GM12892 (cell line): ENCODE data around the gene OGFOD3.
A peak's percentile ranks its signal among the peaks of the same experiment; 100 is the strongest.
"Not testable (repeated sequence)": the region's sequence is repeated elsewhere in the genome, so short reads cannot be mapped to it uniquely, and the experiment has no call there.

ENCODE experiments used
- DNase-seq: peaks from one replicate; pipeline ENCODE4 v3.0.0; 2011; ENCODE audit not compliant: insufficient read length
- FAIRE-seq: peaks from 2 replicates; lab custom pipeline; 2011; peaks lifted over from hg19 to GRCh38; lab: Jason Lieb, UNC
- POLR2A ChIP-seq: IDR thresholded peaks from 2 replicates; pipeline ENCODE4 v1.6.1; 2011; ENCODE audit warnings: low read depth, low read length, control low read depth
- POLR2AphosphoS5 ChIP-seq: IDR thresholded peaks from 2 replicates; pipeline ENCODE4 v1.6.1; 2011; ENCODE audit warnings: low read depth, low read length, control low read depth
- TAF1 ChIP-seq: IDR thresholded peaks from 2 replicates; pipeline ENCODE4 v1.6.1; 2011; ENCODE audit warnings: low read depth, mild to moderate bottlenecking, control low read depth, low read length, borderline replicate concordance

OGFOD3 gene

DNA sequence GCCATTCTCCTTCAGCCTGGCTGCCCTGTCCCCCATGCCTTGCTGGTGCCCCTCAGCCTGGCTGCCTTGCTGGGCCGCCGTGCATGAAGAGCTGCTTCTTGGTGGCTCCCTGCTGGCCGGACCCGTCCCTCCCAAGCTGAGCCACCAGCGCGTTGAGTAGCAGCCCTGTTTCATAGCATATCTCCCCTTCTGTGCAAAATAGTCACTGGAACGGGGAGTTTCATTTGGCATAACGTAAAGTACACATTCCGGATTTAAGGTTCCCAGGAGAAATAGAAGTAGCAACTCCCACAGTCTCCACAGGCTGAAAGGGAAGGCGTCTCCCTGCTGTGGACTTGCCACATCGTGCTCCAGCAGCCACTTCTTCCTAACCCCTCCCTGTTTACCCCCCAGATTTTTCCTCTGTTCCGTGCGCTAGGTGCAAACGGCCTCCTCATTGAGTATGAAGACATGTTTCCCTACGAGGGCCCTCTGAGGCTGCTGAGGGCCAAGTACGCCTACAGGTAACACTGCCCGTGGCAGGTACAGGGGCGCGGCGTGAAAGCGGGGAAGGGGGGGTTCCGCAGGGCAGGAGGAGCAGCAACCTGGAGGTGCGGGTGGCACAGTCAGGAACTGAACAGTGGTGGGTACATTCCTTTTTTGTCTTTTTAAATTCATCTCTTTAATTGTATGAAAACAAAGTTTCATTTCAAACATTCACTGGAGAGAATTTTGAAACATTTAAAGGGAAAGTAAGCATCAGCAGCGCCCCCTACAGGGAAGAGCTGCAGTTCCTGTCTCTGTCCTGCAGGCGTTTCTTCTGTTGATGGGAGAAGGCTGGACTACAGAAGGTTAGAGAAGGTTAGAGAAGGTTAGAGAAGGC, 5.8 kb upstream of the OGFOD3 start:
- no peak for DNase-seq
- no peak for TF ChIP-seq POLR2AphosphoS5
- no peak for TF ChIP-seq TAF1
- no peak for TF ChIP-seq POLR2A

DNA sequence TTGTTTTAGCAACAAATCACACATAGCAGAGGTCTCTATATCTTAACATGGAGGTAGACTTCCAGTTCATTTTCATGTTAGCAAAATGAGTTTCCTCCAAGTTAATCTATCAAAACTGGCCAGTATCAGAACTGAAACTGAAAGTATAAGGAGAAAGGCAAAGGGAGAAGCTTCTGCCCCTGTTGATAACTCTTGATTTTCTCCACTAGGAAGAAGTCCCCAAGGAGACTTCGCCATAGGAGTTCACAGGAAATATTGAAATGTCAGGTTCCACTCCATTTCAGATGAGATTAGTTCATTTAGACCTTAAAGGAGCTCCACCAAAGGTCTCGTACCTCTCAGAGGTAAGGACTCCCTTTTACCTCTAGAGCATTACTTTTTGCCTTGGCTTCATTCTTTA, 1.2 kb upstream of the OGFOD3 start:
- TF ChIP-seq POLR2A (no peak), POLR2AphosphoS5 (no peak), TAF1 (no peak)
- DNase-seq (no peak), FAIRE-seq (peak; percentile 48)

More for the DNA sequence above, 5.8 kb upstream of the OGFOD3 start:
- no peak for FAIRE-seq

DNA sequence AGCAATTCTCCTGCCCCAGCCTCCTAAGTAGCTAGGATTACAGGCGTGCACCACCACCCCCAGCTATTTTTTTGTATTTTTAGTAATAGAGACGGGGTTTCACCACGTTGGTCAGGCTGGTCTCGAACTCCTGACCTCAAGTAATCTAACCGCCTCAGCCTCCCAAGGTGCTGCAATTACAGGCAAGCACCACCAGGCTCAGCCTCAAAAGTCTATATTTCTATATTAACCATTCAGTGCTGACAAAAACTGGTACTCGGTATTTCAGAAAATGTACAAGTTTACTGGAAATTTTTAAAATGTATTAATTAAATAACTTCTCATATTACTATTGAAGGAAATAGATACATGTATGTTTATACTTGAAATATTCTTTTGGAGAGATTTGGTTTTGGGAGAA, 1.6 kb downstream of the OGFOD3 start:
- FAIRE-seq = no peak
- DNase-seq = no peak
- TF ChIP-seq TAF1 (no peak), POLR2AphosphoS5 (no peak), POLR2A (no peak)

DNA sequence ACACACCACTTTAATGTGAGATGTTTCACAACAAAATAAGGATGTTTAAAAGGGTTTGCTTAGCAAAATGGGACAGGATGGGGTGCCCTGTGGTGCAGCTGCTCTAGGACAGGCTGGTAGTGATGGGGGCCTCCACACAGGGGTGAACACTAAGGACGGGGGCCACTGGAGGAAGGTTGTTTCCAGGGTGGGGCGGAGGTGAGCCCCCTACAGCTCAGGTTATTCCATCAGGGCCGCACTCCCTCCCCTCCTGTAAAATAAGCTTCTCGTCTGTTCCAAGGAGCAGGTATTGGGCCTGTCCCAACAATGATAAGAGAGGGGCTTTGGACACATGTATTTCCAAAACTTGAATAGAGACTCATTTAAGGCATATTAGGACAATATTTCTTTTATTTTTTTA, 2.1 kb downstream of the OGFOD3 start:
- FAIRE-seq (no peak), DNase-seq (no peak)
- no peak for TF ChIP-seq TAF1
- TF ChIP-seq POLR2A = no peak
- no peak for TF ChIP-seq POLR2AphosphoS5

DNA sequence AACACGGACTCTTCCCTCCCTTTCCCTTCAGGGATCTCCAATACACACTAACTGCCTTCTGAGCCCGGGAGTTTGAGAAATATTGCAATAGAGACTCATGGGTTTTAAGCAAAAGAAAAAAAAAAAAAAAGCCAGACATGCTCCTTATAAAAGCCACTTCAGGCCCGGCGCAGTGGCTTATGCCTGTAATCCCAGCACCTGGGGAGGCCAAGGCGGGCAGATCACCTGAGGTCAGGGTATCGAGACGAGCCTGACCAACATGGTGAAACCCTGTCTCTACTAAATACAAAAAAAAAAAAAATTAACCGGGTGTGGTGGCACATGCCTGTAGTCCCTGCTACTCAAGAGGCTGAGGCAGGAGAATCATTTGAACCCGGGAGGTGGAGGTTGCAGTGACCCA, 2.6 kb downstream of the OGFOD3 start:
- FAIRE-seq (no peak), DNase-seq (no peak)
- TF ChIP-seq POLR2AphosphoS5 (no peak), POLR2A (no peak), TAF1 (no peak)

DNA sequence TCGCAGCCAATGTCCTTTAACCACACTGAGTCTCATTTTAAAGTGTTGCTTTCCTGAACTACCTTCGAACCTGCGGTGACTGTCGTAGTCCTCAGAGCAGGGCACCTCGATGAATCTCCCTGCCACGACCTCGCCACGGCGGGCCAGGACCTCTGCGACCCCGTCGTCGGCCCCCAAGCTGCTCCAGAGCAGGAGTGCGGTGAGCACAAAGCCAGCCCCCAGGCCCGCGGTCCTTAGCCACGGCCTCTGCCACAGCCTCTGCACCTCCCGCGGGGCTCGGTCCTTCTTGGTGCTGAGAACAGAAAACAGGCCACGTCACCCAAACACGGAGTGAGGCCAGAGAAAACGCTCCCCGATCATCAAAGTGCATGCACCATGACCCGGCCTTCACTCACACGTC, 3.0 kb downstream of the OGFOD3 start:
- DNase-seq = no peak
- TF ChIP-seq POLR2A = no peak
- TF ChIP-seq TAF1 = no peak
- TF ChIP-seq POLR2AphosphoS5 = no peak
- FAIRE-seq = no peak

DNA sequence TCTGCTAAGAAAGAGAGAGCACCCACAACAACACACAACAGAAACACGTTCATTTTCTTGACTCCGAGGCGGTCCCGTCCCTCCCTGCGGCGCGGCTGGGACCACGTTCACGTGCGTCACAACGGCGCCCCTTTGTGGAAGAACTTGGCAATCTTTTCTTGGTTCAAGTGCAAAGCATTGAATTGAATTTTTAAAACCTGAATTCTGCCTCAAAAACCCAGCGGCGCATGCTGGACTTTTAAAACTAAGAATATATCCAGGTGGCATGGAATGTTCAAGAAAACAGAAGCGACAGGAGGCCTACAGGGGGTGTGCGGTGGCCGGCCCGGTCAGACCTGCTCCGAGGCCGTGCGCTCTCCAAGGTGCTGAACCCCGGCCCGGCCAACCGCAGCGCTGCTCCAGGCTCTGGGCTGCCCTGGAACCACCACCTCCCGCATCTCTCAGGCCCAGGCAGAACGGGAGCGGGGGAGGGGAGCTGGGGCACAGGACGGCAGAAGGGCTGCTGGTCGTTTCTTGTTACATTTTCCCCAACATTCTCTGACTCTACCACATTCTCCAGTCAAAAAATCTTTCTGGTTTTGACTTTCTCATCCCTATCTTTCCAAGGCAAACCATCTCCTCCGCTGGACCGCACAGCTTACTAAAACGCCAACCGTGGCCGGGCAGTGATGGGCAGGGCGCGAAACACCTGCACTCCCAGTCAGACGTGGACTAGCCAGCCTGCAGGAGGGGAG, 3.7 kb downstream of the OGFOD3 start:
- no peak for TF ChIP-seq TAF1
- TF ChIP-seq POLR2AphosphoS5 = no peak
- no peak for TF ChIP-seq POLR2A
- peak; percentile 77 for DNase-seq
- FAIRE-seq = peak; percentile 81

DNA sequence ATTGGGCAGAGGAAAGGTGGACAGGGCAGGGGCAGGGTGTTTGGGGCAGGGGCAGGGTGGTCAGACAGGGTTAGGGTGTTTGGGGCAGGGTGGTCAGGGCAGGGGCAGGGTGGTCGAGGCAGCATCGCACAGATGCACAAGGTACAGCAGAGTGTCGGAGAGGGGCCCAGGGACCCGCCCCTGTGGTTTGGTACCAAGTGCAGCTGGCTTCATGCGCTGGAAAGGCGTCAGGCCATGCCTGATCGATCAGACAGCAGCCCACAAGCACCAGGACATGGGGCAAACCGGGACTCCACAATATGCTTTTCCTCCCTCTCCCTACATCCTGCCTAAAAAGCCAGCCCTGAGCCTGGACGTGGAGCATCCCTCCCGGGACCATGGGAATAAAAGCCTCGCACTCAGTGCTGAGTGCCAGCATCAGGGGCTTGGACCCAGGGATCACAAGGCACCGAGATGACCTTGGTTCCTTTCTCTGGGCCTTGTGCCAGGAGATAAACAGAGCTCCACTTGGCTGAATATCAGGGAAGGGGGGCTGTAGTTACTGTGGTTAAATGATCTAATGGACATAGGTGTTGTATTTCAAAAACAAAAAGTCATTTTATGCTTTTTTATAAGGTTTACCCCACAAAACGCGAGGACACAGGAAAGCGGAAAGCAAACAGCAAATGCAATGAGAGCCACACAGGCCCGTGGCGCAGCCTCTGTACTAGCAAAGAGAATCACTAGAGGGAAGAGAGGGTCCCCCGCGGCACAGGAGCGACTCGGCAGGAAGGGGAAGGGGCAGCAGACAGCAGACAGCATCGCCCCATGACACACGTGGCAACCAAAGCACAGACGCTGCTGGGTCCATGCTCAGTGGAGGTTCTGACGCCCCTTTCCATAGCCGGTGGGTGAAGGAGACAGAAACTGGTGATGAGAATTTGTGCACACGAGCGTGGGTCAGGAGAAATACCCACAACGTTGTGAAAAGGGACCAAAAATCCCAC, 5.6 kb downstream of the OGFOD3 start:
- TF ChIP-seq TAF1 = no peak
- TF ChIP-seq POLR2A = no peak
- no peak for TF ChIP-seq POLR2AphosphoS5
- DNase-seq (no peak), FAIRE-seq (no peak)

DNA sequence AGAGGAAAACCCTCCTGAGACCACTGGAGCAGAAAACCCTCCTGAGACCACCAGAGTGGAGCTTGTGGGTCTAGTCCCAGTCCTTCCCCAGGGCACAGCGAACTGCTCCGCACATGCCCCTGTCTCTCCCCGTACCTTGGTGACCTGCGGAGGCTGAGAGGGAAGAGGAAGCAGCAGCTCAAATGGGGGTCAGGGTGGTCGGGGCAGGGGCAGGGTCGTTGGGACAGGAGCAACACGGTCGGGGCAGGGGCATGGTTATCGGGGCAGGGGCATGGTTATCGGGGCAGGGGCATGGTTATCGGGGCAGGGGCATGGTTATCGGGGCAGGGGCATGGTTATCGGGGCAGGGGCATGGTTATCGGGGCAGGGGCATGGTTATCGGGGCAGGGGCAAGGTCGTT, 6.3 kb downstream of the OGFOD3 start:
- DNase-seq, FAIRE-seq: not testable (repeated sequence)

DNA sequence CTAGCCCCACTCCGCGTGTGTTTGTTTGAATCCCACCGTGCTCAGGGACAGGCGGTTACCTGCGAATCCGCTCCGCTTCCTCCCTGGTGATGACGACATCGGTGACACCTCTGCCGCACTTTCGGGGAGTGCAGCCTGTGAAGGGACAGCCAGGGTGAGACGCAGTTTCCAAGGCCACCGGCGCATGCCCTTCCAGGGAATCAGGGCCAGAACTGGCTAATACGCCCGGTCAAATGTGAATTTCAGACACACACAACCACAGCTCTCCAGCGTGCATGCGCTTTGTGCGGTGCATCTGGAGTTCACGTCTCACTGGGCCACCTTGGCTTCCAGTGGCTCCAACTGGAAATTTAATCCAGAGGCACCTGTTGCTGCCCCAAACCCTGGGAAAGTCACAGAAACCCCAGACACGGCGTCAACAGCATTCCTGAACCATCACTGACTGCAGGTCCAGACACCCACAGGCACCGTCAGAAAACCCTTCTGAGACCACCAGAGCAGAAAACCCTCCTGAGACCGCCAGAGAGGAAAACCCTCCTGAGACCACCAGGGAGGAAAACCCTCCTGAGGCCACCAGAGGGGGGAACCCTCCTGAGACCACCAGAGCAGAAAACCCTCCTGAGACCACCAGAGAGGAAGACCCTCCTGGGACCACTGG, 6.9 kb downstream of the OGFOD3 start:
- DNase-seq = no peak
- no peak for TF ChIP-seq POLR2AphosphoS5
- FAIRE-seq = no peak
